GM12801 (cell line): ENCODE results near the gene GNPDA1.

Experiments
- TF ChIP-seq, protein P1 (sequence below): IDR thresholded peaks from one replicate; pipeline ENCODE4 v1.5.1; 2011; ENCODE audit warnings: control low read depth; ENCODE audit not compliant: insufficient read length; ENCODE audit errors: extremely low read depth

GNPDA1 gene

DNA sequence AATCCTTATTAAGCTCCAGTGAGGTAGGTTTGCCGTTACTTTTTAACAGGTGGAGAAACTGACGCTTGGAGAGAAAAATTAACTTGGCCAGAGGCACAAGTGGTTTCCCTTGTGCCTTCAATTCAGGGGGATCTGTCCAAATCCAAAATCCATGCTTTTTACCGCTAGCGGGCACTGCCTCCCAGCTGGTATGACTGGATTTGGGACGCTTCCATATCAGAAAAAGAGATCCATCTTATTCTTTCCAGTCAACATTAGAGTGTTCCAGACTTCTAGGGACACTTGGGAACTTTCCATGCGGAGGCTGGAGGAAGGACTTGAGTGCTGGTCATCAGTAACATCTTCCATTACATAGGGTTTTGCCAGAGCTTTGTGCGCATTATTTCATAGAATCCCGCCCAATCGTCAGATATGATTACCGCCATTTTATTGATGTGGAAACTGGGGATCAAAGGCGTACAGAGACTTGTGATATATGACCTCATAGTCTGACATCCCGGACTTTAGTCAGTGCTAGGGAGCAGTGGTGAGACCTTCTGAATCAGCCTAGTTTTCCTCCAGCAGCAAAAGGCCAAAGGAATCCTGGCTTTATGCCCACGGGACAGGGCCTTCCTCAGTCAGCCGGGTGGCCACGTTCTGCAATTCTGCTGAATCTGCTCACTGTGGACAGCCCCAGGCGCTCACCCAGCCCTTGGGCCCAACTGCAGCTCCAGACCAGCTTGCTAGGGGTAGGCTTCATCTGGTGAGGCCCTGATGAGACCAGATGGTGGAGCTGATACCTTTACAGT lies 1.1 kb upstream of the GNPDA1 start:
- TF ChIP-seq, protein P1, sequence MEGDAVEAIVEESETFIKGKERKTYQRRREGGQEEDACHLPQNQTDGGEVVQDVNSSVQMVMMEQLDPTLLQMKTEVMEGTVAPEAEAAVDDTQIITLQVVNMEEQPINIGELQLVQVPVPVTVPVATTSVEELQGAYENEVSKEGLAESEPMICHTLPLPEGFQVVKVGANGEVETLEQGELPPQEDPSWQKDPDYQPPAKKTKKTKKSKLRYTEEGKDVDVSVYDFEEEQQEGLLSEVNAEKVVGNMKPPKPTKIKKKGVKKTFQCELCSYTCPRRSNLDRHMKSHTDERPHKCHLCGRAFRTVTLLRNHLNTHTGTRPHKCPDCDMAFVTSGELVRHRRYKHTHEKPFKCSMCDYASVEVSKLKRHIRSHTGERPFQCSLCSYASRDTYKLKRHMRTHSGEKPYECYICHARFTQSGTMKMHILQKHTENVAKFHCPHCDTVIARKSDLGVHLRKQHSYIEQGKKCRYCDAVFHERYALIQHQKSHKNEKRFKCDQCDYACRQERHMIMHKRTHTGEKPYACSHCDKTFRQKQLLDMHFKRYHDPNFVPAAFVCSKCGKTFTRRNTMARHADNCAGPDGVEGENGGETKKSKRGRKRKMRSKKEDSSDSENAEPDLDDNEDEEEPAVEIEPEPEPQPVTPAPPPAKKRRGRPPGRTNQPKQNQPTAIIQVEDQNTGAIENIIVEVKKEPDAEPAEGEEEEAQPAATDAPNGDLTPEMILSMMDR, result no peak

DNA sequence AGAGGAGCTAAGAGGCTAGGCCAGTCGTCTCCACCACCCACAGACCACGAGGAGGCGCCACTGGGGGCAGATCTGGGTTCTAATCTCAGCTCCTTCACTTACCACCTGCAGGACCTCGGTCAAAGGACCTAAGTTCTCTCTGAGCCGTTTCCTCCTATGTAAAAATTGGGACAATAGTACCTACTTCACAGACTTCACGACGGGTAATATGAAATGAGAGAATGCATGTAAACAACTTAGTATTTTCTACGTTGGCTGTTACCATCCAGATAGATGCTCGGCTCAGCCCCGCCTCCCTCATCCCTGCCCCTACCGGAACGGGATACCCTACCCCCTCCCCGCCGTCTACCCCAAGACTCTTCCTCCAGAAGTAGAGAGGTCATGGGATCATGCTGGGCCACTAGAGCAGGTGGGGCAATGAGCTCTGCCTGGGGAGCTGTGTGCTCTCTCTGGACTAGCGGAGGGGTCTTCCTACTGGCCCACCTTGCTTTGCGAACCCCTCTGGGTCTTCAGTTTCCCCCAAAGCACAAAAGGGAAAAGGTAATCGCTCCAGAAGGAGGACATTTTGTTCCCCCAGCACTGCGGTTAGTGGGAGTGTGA lies 541 bp downstream of the GNPDA1 start:
- TF ChIP-seq, protein P1, result no peak

DNA sequence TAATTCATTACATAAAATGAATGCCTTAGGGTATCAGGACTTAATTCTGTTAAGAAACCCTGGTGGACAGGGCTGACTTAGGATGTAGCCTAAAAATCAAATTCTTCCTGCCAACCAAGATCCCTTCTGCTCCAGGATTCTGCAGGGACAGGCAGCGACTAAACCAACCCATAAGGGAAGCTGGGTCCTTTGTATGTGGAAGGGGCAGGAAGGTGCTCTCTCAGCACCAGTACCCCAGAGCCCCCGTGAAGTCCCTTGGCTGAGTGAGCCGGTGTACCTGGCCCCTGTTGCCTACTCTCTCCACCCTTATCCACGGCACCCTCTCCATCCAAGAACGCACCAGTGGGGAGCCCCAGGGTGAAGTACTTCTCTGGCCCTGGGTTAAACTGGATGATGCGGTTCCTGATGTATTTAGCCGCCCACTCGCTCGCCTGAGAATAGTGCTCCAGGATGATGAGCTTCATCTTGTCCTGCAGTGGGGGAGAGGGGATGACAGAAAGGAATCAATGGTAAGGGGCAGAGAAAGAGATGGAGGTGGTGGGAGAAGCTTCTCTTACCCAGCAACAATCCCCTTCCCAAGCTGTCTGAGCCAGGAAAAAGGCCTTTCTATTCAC lies 1.1 kb downstream of the GNPDA1 start:
- TF ChIP-seq, protein P1, result no peak

DNA sequence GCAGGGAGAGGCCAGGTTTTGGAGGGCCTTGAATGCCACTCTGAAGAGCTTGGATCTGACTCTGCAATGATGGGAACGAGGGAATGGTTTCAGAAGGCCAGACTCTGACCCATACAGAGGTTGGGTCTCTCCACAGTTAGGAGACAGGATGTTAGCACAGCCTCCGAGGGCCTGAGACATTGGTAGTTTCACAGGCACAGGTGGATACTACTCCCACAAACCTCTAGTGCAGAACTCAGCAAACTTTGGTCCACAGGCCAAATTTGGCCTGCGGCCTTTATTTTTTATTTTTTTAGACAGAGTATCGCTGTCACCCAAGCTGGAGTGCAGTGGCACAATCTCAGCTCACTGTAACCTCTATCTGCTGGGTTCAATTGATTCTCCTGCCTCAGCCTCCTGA lies 2.9 kb downstream of the GNPDA1 start:
- TF ChIP-seq, protein P1, result no peak

DNA sequence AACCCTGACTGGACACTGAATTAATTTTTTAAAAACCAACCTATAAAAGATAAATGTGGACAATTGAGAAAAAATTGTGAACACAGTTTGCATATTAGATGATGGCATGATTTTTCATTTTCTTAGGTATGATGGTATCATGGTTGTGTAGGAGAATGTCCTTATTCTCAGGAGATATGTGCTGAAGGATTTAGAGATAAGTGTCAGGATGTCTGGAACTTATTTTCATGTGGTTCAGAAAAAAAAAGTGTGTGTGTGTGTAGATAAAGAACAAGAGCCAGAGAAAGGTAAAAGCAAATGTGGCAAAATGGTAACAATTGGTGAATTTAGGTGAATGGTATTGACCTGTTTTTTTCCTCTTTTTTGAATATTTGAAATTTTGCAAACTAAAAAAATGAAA lies 4.0 kb downstream of the GNPDA1 start:
- TF ChIP-seq, protein P1, result no peak

DNA sequence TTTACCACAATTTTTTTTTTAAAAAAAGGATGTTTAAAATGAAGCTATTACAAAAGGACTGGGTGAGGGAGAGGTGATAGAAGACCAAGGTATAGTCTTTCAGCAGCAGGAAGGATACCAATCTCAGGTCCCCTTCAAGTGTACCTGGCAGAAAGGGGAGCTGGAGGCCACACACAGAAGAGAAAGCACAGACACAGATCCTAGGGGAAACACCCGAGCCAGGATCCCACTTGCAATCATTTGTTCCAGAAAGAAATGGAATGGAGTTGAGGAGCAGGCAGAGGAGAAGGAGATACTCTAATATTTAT lies 5.6 kb downstream of the GNPDA1 start:
- TF ChIP-seq, protein P1, result no peak

DNA sequence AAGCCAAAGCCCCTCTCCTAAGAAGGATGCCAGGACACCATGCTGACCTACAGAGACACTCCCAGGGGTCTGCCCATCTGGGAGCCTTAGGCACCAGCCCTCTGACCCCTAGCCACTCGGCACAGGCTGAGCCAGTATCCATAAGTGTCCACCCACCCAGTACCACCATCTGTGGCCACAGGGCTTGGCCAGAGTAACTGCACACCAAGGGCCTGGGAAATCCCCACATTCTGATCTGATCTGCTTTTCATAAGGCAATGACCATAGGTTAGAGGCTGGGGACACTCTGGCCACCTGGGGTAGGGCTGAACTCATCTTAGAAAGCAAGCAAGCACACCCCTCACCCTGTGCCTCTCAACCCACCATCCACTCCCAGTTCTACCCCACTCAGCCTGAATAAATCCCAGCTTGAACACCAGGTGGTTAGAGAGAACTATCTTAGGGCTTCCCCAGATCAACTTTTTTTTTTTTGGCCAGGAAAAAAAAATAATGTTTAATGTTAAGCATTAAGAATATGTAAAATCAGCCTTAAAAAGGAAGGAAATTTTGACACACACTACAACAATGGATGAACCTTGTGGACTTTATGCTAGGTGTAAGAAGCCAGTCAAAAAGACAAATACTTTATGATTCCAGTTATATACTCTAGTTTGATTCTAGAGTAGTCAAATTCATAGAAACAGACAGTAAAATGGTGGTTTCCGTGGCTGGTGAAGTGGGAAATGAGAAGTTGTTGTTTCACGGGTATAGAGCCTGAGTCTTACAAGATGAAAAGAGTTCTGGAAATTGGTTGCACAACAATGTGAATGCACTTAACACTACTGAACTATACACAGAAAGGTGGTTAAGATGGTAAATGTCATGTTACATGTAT lies 6.2 kb downstream of the GNPDA1 start:
- TF ChIP-seq, protein P1, result no peak
